Measurements from ENCODE around the gene LAMA2.

GRCh38 chr6:129416337-129416990 lies 533.5 kb downstream of the LAMA2 start:
- no peak for TF ChIP-seq CTCF (IDR thresholded peaks at IDR 0.05; ENCODE audit: low read depth, low read length)
- TF ChIP-seq POLR2A (IDR thresholded peaks at IDR 0.05; ENCODE audit: extremely low read depth, insufficient read length) = no peak
- TF ChIP-seq MYC (IDR thresholded peaks at IDR 0.05; ENCODE audit: low read depth, low read length) = no peak
- no peak for TF ChIP-seq MAX (IDR thresholded peaks at IDR 0.05; ENCODE audit: low read depth, low read length)

Measured in NB4 (cell line).